Right cardiac atrium (tissue), 5 donors: ENCODE data around the gene FAM184A. TPM values are rescaled to one million over a fixed set of nuclear protein-coding genes. Genes with fewer than 3 reads are reported as not detected.

Source experiments
- ATAC-seq, 2 donors: fragments of 200-7000 bp; cut with Tn5 transposase; one replicate each; pipeline versions ENCODE4 v1.8.0 to v1.9.1; 2020; ENCODE audit warnings: moderate library complexity in 2 of 2, mild to moderate bottlenecking in 1 of 2
- DNase-seq, 3 donors: peaks; one replicate each; pipeline ENCODE4 v3.0.0-alpha.2; 2020
- H3K27ac ChIP-seq: one replicate; pipeline ENCODE4 v1.5.1; 2013; ENCODE audit warnings: mild to moderate bottlenecking, low read length, control low read depth, moderate library complexity
- H3K27me3 ChIP-seq: one replicate; pipeline ENCODE4 v1.6.1; 2013; ENCODE audit not compliant: control insufficient read depth, insufficient read depth
- H3K4me1 ChIP-seq: one replicate; pipeline ENCODE4 v1.6.1; 2013; ENCODE audit warnings: low read length; ENCODE audit not compliant: control insufficient read depth, insufficient read depth
- H3K4me3 ChIP-seq: one replicate; pipeline ENCODE4 v1.5.1; 2013; ENCODE audit warnings: low read length, control low read depth
- H3K9me3 ChIP-seq: one replicate; pipeline ENCODE4 v1.6.1; 2013; ENCODE audit warnings: low read length; ENCODE audit not compliant: control insufficient read depth
- WGBS: extraction: QIAGEN DNeasy Blood & Tissue Kit; methylation state at CpG from one replicate; pipeline ENCODE4 v1.1.7; 2013; 5-methylcytosine and 5-hydroxymethylcytosine counted together
- intact Hi-C, 4 donors: fragments of 100-400 bp; cut with DNase I; formaldehyde crosslinking; loops; one replicate each; pipeline versions ENCODE4 v1.11.0 to v1.14.0; 2022 to 2023
- polyA plus RNA-seq: library from polyadenylated mRNA; stranded (reverse); fragments of 200-250 nt; gene quantifications from one replicate; pipeline ENCODE4 v1.2.3, GENCODE V29; 2013
- total RNA-seq, 4 donors: library from RNA; stranded (reverse); fragmentation: NEBNext Ultra II Directional; extraction: Animal tissue kit (Norgen Biotek cat#: 25700); gene quantifications; one replicate each; pipeline ENCODE4 v1.2.1, GENCODE V29; 2021
- donor health status: healthy with polysubstance abuse.
- donor health status: DM: no; HTN: yes; CAD: no.
- donor health status: DM: no; HTN: no; CAD: no.
- donor health status: DM: no; HTN: yes; CAD: no; lungs with severe emphysema.
- donor health status: DM: yes; HTN: yes; CAD: no.

The FAM184A gene
- total and polyA plus RNA-seq, 5 donors: 1.8 to 4.3 (median 2.9) TPM

DNA sequence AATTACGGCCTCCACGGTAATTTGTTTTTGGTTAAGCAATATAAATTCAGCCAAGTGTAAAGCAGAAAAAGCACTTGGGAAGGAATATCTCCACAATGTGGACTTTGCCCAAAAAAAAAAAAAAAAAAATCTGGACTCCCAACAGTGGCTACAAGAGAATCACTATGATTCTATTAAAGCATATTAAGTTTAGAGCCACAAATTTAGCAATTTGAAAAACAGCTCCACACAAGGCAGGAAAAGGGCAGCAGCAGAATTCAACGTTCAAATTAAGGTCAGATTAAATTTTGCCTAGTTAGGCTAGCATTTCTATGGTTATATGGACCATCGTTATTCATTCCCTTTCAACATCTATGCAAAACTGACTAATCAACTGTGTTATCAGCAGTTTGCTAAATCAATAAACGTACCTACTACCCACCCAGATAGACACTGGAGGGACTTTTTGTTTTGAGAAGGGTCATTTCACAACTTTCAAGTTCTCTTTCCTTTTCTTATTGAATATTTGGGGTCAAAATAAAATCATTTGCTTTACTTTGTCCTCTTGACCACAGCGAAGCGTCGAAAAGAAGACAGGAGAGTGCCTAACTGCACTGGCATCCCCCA lies 144.5 kb downstream of the FAM184A start:
- peak overlapping the region; percentile 98 for H3K4me3 ChIP-seq
- DNase-seq: no peak
- no peaks in the 10 kb centered on the region for H3K27me3 ChIP-seq
- WGBS: 29% methylated on average over 8 of the region's 8 CpGs
- no peak overlapping the region for H3K27ac ChIP-seq
- H3K4me1 ChIP-seq: no peaks in the 10 kb centered on the region
- intact Hi-C loops: no loop called here
- H3K9me3 ChIP-seq: no peaks in the 10 kb centered on the region
- ATAC-seq: no peak

DNA sequence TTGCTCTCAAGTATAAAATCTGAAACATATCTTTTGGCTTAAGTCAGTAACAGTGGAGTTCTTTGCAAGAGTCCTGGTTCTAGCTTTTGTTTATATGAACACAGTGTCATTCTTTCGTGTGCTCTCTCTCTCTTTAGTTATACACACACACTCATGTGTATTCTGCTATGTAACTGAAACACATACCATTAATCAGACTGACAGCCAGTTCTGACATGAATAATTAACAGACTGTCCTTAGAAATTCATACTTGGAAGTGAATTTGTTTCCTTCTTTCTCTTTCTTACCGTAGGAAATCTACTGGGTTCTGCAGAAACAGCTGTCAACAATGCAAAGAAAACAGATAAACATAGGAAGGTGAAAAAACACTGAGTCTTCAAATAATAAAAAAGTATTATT lies 146.0 kb downstream of the FAM184A start:
- WGBS: 65% methylated on average over 2 of the region's 2 CpGs
- no peaks in the 10 kb centered on the region for H3K27me3 ChIP-seq
- no peaks in the 10 kb centered on the region for H3K9me3 ChIP-seq
- no peak overlapping the region for H3K4me3 ChIP-seq
- ATAC-seq: no peak
- H3K27ac ChIP-seq: no peak overlapping the region
- intact Hi-C loops: no loop called here
- H3K4me1 ChIP-seq: no peaks in the 10 kb centered on the region
- DNase-seq: no peak

DNA sequence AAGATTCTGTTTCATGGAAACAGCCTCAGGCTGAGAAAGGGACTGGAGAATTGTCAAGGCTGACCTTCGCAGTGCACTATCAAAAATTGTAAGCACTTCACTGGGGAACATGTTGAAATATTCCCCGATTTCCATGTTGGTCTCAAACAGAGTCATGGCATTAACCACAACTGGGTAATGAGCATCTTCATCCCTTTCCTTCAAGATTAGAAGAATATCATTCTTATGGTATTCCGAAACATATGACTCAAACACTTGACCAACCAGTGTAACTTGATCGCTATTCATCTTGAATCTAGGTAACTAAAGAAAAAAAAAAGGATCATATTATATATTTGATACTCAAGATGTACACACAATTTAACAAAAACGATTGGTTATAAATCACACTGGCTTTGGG lies 147.0 kb downstream of the FAM184A start:
- no peak for ATAC-seq
- H3K27me3 ChIP-seq: no peaks in the 10 kb centered on the region
- H3K27ac ChIP-seq: no peak overlapping the region
- no peak for DNase-seq
- H3K4me1 ChIP-seq: no peaks in the 10 kb centered on the region
- no peaks in the 10 kb centered on the region for H3K9me3 ChIP-seq
- WGBS: 95% methylated on average over 5 of the region's 5 CpGs
- H3K4me3 ChIP-seq: no peak overlapping the region
- intact Hi-C loops: no loop called here

GRCh38 chr6:118930680-118931079 lies 147.8 kb downstream of the FAM184A start:
- 96% methylated on average over 3 of the region's 3 CpGs for WGBS
- no peaks in the 10 kb centered on the region for H3K4me1 ChIP-seq
- intact Hi-C loops: no loop called here

DNA sequence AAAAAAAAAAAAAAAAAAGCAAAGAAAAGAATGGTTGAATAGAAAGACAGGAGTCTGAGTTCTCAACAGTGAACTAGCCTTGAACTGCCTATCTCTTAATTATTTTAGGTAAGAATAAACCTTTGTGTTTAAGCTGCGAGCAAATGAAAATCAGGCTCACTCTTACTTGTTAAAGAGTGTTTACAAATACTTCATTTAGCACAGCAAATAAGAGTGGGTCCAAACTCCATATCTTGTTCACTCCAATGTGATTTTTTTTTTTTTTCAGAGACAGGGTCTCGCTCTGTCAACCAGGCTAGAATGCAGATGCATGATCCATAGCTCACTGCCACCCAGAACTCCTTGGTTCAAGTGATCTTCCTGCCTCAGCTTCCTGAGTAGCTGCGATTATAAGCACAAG lies 155.4 kb downstream of the FAM184A start:
- ATAC-seq (no peak), DNase-seq (no peak)
- H3K4me3 ChIP-seq: no peak overlapping the region
- no peak overlapping the region for H3K27ac ChIP-seq
- 91% methylated on average over 3 of the region's 3 CpGs for WGBS
- H3K4me1 ChIP-seq: no peaks in the 10 kb centered on the region
- intact Hi-C loops: no loop called here
- no peaks in the 10 kb centered on the region for H3K9me3 ChIP-seq
- H3K27me3 ChIP-seq: no peaks in the 10 kb centered on the region

More at GRCh38 chr6:118930680-118931079, 147.8 kb downstream of the FAM184A start:
- ATAC-seq: no peak
- no peaks in the 10 kb centered on the region for H3K27me3 ChIP-seq
- H3K9me3 ChIP-seq: no peaks in the 10 kb centered on the region
- H3K27ac ChIP-seq: no peak overlapping the region
- H3K4me3 ChIP-seq: no peak overlapping the region
- DNase-seq: no peak

- no peaks in the 10 kb centered on the region for H3K9me3 ChIP-seq
- intact Hi-C loops: no loop called here
- no peak for DNase-seq
- H3K4me1 ChIP-seq: no peaks in the 10 kb centered on the region
- ATAC-seq: no peak
- no peak overlapping the region for H3K4me3 ChIP-seq
- no peaks in the 10 kb centered on the region for H3K27me3 ChIP-seq
- 100% methylated on average over 1 of the region's 1 CpG for WGBS
- no peak overlapping the region for H3K27ac ChIP-seq
Measured at GRCh38 chr6:118921084-118921483, 157.4 kb downstream of the FAM184A start.

- 96% methylated on average over 2 of the region's 2 CpGs for WGBS
- DNase-seq (no peak), ATAC-seq (no peak)
- no peak overlapping the region for H3K27ac ChIP-seq
- H3K9me3 ChIP-seq: no peaks in the 10 kb centered on the region
- intact Hi-C loops: no loop called here
- H3K27me3 ChIP-seq: no peaks in the 10 kb centered on the region
- H3K4me1 ChIP-seq: no peaks in the 10 kb centered on the region
- no peak overlapping the region for H3K4me3 ChIP-seq
Measured at GRCh38 chr6:118918329-118918725, 160.1 kb downstream of the FAM184A start.

- Histone ChIP-seq H3K4me1 (no peaks in the 10 kb centered on the region), H3K27me3 (no peaks in the 10 kb centered on the region), H3K9me3 (no peaks in the 10 kb centered on the region), H3K4me3 (no peak overlapping the region), H3K27ac (no peak overlapping the region)
- 90% methylated on average over 5 of the region's 5 CpGs for WGBS
- DNase-seq (no peak), ATAC-seq (no peak)
- intact Hi-C loops: no loop called here
Measured at GRCh38 chr6:118917546-118918328, 160.7 kb downstream of the FAM184A start.

DNA sequence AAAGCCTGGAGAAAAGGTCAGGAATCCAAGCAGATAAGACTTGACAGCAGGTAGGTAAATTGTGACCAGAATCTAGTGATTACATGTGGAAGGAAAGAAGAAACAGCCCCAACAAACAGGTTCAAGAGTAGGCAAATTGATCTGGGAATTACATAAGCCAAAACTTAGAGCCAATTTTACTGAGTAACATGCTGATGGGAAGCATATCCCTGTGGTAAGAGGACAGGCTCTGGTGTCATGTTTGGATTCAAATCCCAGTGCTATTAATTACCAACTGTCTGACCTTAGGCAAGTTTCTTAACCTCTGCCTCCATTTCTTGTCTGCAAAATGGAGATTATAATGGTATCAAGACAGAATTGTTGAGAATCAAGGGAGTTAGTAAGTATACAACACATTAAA lies 163.9 kb downstream of the FAM184A start:
- intact Hi-C loops: no loop called here
- ATAC-seq (no peak), DNase-seq (no peak)
- no peaks in the 10 kb centered on the region for H3K27me3 ChIP-seq
- H3K4me3 ChIP-seq: no peak overlapping the region
- H3K9me3 ChIP-seq: no peaks in the 10 kb centered on the region
- H3K4me1 ChIP-seq: no peaks in the 10 kb centered on the region
- no peak overlapping the region for H3K27ac ChIP-seq

GRCh38 chr6:118913161-118913560 lies 165.3 kb downstream of the FAM184A start:
- no peak overlapping the region for H3K27ac ChIP-seq
- H3K4me1 ChIP-seq: no peaks in the 10 kb centered on the region
- no peak overlapping the region for H3K4me3 ChIP-seq
- 87% methylated on average over 2 of the region's 2 CpGs for WGBS
- H3K27me3 ChIP-seq: no peaks in the 10 kb centered on the region
- intact Hi-C loops: no loop called here
- H3K9me3 ChIP-seq: no peaks in the 10 kb centered on the region
- DNase-seq: no peak
- ATAC-seq: no peak

DNA sequence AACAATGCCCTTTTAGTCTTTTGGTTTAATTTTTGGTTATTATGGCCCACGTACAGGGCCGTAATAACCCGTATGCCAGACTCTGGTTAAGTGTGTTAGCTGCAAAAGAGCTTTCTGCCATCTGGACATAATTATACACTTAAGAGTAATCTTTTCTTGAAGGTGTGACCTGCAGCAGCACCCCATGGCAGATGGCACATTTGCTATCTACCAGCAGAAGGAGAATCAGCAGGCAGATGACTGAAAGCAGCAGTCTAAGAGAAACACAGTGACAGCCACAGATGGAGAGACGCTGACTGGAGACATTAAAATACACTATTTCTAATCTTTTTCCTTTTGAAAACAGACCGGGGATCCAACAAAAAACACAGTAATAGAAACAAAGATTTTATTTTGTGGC lies 165.8 kb downstream of the FAM184A start:
- ATAC-seq (no peak), DNase-seq (no peak)
- WGBS: 79% methylated on average over 5 of the region's 5 CpGs
- Histone ChIP-seq H3K27ac (no peak overlapping the region), H3K9me3 (no peaks in the 10 kb centered on the region), H3K4me3 (no peak overlapping the region), H3K27me3 (no peaks in the 10 kb centered on the region), H3K4me1 (no peaks in the 10 kb centered on the region)
- intact Hi-C loops: no loop called here
